A673 (cell line): ENCODE measurements around the gene PRPS2. TPM values are rescaled to one million over a fixed set of nuclear protein-coding genes. Genes with fewer than 3 reads are reported as not detected.

Experiments
- BruUV-seq: library from RNA; stranded (reverse); fragments of 400-500 nt; replicated peaks from 2 replicates; lab custom pipeline; 2021; lab: Mats Ljungman, UMichigan
- CTCF ChIA-PET: fragments of 300-600 bp; sonication (Branson Sonifier 250); formaldehyde crosslinking; loops from one replicate; lab custom pipeline; 2022; ENCODE audit warnings: antibody characterized with exemption; lab: Charles Lee
- POLR2A ChIA-PET: fragments of 300-600 bp; sonication (Branson Sonifier 250); formaldehyde crosslinking; loops from one replicate; lab custom pipeline; 2022; ENCODE audit warnings: antibody characterized with exemption; ENCODE audit not compliant: low non-redundant PET; lab: Charles Lee
- DNase-seq: peaks from one replicate; pipeline ENCODE4 v3.0.0-alpha.2; 2015; ENCODE audit warnings: low spot score
- H3K27ac ChIP-seq: fragments of 200-600 bp; sonication (generic); 2 replicates; pipeline ENCODE4 v1.5.1; 2016; ENCODE audit warnings: mixed run types, low read depth, mild to moderate bottlenecking, mixed read lengths, antibody characterized with exemption, low read length; ENCODE audit not compliant: poor library complexity, severe bottlenecking
- H3K27me3 ChIP-seq: fragments of 200-600 bp; sonication (generic); replicated peaks from 2 replicates; pipeline ENCODE4 v1.6.1; 2017; ENCODE audit warnings: mixed run types, low read depth, mild to moderate bottlenecking, mixed read lengths, antibody characterized with exemption, low read length; ENCODE audit not compliant: insufficient read depth, poor library complexity
- H3K36me3 ChIP-seq: fragments of 200-600 bp; sonication (generic); 2 replicates; pipeline ENCODE4 v1.6.1; 2016; ENCODE audit warnings: mixed run types, mild to moderate bottlenecking, mixed read lengths, antibody characterized with exemption, low read length; ENCODE audit not compliant: insufficient read depth, poor library complexity, severe bottlenecking
- H3K4me1 ChIP-seq: fragments of 200-600 bp; sonication (generic); 2 replicates; pipeline ENCODE4 v1.6.1; 2017; ENCODE audit warnings: mixed run types, mild to moderate bottlenecking, mixed read lengths, antibody characterized with exemption, low read length; ENCODE audit not compliant: insufficient read depth, poor library complexity, severe bottlenecking
- H3K4me3 ChIP-seq: fragments of 200-600 bp; sonication (generic); 2 replicates; pipeline ENCODE4 v1.5.1; 2016; ENCODE audit warnings: low read depth, mixed run types, mild to moderate bottlenecking, mixed read lengths, low read length; ENCODE audit not compliant: poor library complexity, severe bottlenecking
- H3K9me3 ChIP-seq: fragments of 200-600 bp; sonication (generic); 2 replicates; pipeline ENCODE4 v1.6.1; 2016; ENCODE audit warnings: mixed run types, low read depth, mild to moderate bottlenecking, mixed read lengths, antibody characterized with exemption, low read length; ENCODE audit not compliant: poor library complexity, severe bottlenecking
- EZH2 ChIP-seq: fragments of 200-600 bp; sonication (generic); IDR thresholded peaks from 2 replicates; pipeline ENCODE4 v1.6.1; 2017; ENCODE audit warnings: borderline replicate concordance, low read depth, mild to moderate bottlenecking, mixed read lengths, antibody characterized with exemption, low read length; ENCODE audit not compliant: poor library complexity, severe bottlenecking
- intact Hi-C: fragments of 100-400 bp; cut with micrococcal nuclease; formaldehyde crosslinking; loops from one replicate; pipeline ENCODE4 v1.10.0; 2022; ENCODE audit not compliant: unreplicated experiment
- total RNA-seq: library from RNA; stranded (reverse); gene quantifications from 2 replicates; pipeline ENCODE4 v1.2.3, GENCODE V29; 2021
- TF ChIP-seq, protein P1 (sequence below): fragments of 300-800, 200-600 bp; sonication (generic); conservative IDR thresholded peaks from 2 replicates; pipeline ENCODE4 v1.5.1; 2017; ENCODE audit warnings: low read depth, mild to moderate bottlenecking, antibody characterized with exemption, low read length, moderate library complexity, mixed read lengths

PRPS2 gene
- total RNA-seq, 1 experiment from 2014 or later = 38.9 TPM

DNA sequence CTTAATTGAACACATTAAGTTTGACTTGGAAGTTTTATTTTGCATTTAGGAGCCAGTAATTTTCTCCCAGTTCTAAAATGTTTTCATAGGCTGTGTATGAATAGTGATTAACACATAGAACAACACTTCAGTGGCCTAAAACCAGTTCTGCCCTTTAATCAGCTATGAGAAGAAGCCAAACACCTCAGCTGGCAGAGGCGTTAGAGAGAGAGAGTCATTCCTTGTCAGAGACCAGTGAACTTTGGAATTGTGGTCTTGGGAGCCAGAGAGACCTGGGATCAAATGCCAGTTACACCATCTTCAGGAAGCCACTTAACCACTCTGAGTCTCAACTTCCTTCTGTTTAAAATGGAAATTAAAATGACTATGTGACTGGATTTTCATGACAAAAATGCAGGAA, 39.3 kb upstream of the PRPS2 start:
- no peaks in the 10 kb centered on the region for H3K9me3 ChIP-seq
- TF ChIP-seq, protein P1, sequence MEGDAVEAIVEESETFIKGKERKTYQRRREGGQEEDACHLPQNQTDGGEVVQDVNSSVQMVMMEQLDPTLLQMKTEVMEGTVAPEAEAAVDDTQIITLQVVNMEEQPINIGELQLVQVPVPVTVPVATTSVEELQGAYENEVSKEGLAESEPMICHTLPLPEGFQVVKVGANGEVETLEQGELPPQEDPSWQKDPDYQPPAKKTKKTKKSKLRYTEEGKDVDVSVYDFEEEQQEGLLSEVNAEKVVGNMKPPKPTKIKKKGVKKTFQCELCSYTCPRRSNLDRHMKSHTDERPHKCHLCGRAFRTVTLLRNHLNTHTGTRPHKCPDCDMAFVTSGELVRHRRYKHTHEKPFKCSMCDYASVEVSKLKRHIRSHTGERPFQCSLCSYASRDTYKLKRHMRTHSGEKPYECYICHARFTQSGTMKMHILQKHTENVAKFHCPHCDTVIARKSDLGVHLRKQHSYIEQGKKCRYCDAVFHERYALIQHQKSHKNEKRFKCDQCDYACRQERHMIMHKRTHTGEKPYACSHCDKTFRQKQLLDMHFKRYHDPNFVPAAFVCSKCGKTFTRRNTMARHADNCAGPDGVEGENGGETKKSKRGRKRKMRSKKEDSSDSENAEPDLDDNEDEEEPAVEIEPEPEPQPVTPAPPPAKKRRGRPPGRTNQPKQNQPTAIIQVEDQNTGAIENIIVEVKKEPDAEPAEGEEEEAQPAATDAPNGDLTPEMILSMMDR = no peak
- CTCF ChIA-PET = no interaction called here
- H3K36me3 ChIP-seq = no peaks in the 10 kb centered on the region
- H3K27ac ChIP-seq = no peak overlapping the region
- no peak for DNase-seq
- intact Hi-C loops = no loop called here
- H3K4me3 ChIP-seq = no peak overlapping the region
- BruUV-seq = no TSS peak
- no peaks in the 10 kb centered on the region for H3K4me1 ChIP-seq
- H3K27me3 ChIP-seq = no peaks in the 10 kb centered on the region
- POLR2A ChIA-PET = no interaction called here

DNA sequence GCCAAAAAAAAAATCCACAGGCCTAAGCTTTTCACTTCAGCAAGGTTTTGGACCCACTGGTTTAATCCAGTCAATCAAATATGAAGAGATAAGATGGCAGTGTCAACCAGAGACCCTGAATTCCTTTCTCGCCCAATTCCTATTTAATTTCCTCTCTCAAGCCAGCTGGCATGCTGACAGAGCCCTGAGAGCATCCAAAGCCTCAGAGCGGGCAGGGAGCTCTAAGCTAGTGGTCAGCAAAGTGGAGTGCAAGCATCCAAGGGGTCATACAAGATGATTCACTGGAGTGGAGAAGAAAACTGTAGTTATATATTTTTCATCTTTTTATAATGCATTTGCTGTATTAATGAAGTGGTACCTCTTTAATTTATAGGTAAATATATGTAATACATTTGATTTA, 37.8 kb upstream of the PRPS2 start:
- Histone ChIP-seq H3K4me3 (no peak overlapping the region), H3K36me3 (no peaks in the 10 kb centered on the region), H3K9me3 (no peaks in the 10 kb centered on the region), H3K27me3 (no peaks in the 10 kb centered on the region), H3K4me1 (no peaks in the 10 kb centered on the region), H3K27ac (no peak overlapping the region)
- ChIA-PET POLR2A (no interaction called here), CTCF (no interaction called here)
- BruUV-seq = no TSS peak
- DNase-seq = no peak
- intact Hi-C loops = no loop called here
- TF ChIP-seq, protein P1 = no peak
- TF ChIP-seq EZH2 = no peak

DNA sequence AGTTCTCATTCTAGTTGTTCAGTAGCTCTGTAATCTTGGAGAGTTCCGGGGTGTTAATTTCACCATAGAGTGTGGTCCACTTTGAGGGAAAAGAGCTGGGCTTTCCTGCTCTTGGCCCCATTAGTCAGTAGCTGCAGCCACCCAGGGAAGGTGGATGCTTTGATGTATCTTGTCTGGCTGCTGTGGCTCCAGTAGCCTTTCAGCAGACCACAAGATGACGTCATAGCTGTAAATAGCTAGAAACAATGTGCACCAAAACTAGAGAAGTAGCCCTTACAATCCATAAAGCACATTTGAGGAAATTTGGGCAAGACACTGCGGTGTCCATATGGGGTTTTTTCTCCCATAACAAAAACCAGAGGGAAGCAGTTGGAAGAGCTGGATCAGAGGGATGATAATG, 32.9 kb upstream of the PRPS2 start:
- Histone ChIP-seq H3K4me3 (no peak overlapping the region), H3K36me3 (no peaks in the 10 kb centered on the region), H3K9me3 (no peaks in the 10 kb centered on the region), H3K4me1 (no peaks in the 10 kb centered on the region), H3K27me3 (no peaks in the 10 kb centered on the region), H3K27ac (no peak overlapping the region)
- ChIA-PET CTCF (no interaction called here), POLR2A (no interaction called here)
- intact Hi-C loops = no loop called here
- TF ChIP-seq, protein P1 = no peak
- no peak for TF ChIP-seq EZH2
- no peak for DNase-seq
- no TSS peak for BruUV-seq
